ENCODE results near the gene TAX1BP1.

Gene TAX1BP1

DNA sequence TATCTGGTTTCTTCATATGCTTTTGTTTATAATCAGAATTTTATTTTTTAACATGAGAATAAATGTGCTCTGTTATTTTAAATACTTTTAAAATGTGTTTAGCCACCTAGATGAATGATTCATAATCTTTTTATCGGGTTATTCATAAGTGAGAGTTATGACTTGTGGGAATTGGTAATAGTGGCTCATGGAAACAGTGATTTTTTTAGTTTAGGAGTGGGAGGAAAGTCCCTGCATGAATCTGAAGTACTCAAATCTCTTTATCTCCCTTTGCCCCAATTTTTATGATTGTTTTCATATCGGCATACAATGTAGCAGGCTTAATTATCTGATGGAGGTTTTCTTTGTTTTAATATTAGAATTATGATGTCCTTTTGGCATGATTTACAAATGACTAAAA lies 42.9 kb downstream of the TAX1BP1 start:
- DNase-seq: no peak

DNA sequence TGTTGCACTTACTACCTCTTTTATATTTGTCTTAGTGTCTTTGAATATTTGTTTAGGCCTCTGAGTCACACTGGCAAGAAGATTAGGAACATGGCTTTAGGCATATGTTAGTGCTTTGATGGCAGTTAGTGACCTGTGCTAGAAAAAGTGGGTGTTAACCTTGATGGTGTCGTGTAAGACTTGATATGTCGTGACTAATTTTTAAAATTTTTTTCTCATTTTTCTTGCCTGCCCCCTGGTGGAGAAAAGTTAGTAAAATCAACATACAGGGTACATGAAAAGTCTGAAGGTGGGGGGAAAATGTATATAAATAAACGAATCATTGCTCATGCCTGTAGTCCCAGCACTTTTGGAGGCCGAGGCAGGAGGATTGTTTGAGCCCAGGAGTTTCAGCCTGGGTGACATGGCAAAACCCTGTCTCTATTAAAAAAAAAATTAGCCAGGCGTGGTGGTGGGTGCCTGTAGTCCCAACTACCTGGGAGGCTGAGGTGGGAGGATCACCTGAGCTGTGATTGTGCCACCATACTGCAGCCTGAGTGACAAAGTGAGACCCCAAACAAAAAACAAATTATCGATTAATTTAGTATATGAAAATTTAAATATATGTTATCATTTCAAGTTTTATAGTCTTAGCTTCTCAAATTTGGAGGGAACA lies 44.6 kb downstream of the TAX1BP1 start:
- DNase-seq: no peak

DNA sequence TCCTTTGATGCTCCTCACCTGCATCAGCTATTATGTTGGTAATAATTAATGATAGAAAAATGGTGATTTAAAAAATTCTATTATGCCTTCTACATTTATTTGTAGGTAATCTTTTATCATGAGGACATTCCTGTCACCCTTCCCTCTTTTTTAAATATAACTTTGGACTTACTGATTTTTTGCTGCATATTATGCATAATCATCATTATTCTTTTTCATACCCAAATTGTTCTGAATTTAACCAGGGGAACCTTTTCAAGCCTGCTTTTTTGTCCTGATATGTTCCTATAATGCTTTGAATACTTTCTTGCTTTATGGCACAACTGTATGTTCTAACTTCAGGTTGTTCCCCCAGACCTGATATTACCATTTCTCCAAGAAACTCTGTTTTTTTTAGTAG lies 48.5 kb downstream of the TAX1BP1 start:
- no peak for DNase-seq

DNA sequence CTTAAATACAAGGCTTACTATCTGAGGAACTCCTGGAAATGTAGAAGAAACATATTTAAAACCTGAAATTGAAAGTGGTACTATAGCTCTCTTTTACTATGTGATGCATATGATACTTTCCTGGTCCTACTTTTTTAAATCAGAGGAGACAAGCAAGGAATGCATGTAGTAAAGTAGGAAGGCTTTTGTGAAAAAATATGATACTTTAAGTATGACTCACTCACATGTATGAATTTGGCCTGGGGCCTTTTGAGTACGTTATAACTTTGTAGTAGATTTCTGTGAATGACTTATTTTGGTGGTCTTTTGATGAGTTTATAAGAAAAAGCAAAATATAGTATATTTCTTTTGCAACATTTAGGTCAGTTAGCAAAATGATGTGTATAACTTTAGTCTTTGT lies 53.8 kb downstream of the TAX1BP1 start:
- DNase-seq: no peak

DNA sequence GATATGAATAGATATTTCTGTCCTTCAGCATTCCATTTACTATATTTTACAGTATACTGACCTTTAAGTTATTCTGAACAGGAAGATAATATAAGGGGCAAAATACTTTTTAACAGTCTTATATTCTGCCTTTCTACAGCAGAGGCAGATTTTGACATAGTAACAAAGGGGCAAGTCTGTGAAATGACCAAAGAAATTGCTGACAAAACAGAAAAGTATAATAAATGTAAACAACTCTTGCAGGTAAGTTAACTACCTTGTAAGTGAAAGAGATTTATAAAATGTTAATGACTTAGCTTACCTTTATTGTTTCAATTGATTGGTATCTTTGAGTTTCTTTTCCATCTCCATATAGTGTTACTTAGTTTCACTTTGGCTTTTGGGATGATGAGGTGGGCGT lies 56.0 kb downstream of the TAX1BP1 start:
- DNase-seq: no peak

DNA sequence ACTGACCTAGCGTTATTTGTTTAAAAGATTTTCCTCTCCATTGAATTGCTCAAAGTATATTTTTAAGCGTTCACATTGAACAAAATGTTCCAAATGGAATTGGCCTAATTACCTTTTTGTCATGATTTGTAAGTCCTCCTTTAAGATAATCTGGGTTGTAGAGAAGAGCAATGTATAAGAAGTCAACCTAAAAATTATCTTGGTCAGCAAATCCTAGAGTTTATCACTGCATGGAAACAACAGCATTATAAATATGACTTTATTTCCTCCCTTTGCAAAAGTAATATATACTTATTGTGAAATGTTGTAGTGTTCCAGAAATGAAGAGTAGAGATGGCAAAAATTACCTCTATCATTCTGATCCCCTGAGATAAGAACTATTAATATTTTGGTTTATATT lies 59.2 kb downstream of the TAX1BP1 start:
- no peak for DNase-seq

DNA sequence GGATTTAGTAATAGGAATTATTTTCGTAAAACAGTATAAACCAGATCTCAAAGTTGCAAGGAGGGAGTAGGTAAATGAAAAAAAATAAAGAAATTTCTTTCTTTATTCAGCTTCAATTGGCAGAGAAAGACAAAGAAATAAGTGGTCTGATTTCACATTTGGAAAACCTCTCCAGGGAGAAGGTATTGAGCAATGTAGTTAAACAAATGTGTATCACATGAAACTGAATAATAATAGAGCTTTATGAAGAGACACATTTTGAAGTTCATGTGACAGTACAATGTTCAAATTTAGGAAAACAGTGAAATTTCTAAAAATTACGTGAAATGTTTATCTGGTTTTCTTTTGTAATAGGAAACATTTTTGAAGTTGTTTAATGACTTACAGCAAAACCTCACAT lies 63.0 kb downstream of the TAX1BP1 start:
- no peak for DNase-seq

DNA sequence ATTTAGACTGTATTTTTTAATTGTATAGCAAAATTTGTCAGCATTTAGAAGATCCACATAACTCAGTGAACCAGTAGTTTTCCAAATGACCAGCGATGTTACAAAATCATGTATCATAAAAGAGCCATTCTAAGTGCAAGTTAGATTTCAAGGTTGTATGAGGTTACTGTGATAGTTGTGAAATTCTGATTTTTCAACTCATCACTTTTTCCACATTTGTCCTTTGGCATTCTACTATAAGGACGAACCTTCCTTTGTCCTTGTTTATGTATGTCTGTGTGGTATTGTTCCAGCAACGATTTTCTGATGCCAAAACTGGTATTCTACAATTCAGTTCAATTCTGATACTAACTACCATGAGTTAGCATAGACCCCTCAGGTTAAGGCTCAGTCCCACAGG lies 64.2 kb downstream of the TAX1BP1 start:
- no peak for DNase-seq

DNA sequence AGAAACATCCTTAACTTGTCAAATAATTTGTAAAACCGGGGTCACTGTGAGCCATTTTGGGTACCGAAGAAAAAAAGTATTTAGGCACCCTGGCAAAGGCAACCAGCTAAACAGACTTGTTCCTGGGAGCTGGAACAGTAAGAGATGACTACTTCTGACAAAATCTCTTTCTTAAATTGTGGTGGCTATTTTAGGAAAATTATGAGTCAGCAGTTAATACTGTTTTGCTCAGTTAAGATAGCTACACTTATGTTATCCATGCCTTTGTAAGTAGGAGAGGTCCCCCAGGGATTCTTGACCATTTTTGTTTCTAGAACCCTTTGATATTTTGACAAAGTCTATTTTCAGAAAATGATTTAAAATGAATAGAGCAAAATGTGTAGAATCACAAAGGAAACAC lies 68.7 kb downstream of the TAX1BP1 start:
- DNase-seq: no peak

DNA sequence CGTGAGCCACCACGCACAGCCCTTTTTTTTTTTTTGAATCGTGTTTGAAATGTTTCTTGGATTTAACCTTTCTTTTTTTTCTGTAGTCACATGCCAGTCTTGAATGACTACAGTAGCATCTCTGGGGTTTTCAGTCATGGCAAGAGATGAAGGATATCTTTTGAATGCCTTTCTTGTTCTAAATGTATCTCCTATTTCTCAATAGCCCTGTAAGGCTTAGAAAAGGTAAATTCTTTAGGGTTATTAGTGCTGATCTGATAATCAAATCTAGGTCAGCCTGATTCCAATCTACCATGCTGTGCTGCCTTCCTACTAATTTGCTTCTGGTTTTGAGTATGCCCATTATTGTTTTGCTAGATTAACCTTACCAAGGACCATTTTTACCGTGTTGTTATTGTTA lies 70.2 kb downstream of the TAX1BP1 start:
- no peak for DNase-seq

DNA sequence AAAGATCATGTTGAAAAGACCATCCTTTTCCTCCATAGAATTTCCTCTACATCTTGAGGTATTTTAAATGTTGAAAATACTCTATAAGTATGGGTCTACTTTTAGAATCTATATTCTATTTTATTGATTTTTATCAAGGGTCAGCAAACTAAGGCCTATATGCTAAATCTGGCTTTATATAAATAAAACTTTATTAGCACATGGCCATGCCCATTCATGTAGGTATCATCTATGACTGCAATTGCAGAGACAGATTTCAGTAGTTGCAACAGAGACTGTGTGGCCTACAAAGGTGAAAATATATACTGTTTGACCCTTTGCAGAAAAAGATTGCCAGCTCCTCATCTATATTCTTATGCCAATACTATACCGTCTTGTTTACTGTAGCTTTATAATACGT lies 72.7 kb downstream of the TAX1BP1 start:
- DNase-seq: no peak

DNA sequence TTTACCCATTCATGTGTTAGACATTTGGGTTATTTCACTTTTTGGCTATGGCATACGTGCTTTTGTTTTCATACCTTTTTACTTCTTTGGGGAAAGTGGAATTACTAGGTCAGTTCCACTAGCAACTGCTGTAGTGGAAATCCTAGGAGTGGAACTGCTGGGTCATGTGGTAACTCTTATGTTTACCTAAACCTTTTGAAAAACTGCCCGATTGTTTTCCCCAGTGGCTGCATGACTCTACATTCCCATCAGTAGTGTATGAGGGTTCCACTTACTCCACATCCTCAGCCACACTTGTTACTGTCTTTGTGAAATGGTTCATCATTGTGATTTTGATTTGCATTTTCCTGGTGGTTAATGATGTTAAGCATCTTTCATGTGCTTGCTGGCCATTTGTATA lies 82.3 kb downstream of the TAX1BP1 start:
- DNase-seq: no peak

DNA sequence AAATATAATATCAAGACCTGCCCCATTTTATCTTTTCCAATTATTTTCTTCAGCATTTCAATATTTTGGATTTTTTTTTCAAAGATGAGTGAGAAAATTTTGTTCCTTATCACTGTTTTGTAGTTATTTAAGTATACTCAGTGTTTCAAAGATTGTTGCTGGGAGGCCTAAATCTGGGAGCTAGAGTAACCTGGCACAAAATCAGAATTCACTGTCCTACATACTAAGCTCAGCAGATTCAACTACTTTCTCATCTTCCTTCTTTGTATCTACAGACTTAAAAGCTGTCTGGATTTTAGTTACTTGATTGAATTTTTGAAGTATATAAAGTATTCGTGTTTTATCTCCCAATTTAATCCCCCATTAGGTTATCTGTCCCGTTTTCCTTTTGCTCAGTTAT lies 85.9 kb downstream of the TAX1BP1 start:
- DNase-seq: no peak

DNA sequence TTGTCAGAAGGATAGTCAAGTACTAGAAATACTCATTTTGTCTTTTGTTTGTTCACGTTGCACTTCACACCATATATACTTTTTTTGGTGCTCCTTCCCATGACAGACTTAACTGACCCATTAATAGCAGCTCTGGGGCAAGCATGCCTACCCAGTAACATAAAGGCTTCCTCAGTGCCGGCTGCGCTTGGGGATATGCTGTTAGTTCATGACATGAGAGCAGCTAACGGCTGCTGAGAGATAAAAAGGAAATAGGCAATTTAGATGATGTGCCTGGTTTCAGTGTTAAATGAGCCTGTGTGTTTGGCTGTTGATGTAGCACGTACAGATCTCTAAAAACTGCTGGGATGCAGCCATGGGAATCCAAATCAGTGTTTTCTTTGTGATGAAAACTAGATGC lies 86.4 kb downstream of the TAX1BP1 start:
- no peak for DNase-seq

DNA sequence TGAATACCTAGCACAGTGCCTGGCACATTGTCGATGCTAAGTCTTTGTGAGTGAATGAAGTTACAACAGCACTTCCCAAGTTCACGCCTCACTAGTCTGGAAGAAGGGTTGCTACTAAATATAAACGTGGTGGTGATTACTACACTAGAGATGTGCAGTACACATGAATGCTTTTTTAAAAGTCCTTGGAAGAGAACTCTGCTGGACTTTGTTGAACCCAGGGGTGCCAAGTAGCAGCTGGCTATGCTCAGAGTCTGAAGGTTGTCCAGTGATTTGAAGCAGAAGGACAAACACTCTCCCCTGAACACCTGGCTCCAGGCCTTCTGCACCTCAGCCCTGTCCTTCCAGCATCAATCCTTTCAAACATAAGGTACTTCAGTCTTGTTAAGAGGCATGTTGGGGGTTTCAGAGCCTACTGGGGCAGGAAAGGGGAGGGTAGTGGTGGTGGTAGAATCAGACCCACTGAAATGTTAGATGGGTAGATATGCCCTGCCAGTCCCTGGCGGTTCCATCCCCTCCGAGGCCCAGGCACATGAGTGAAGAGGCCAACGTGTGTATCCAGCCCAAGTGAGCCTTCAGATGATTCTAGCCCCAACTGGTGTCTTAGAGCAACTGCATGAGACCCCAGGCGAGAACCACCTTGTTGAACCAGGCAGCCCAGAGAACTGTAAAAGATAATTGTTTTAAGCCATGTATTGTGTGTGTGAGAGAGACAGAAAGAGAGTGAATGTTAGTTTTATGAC lies 94.4 kb downstream of the TAX1BP1 start:
- DNase-seq: no peak

DNA sequence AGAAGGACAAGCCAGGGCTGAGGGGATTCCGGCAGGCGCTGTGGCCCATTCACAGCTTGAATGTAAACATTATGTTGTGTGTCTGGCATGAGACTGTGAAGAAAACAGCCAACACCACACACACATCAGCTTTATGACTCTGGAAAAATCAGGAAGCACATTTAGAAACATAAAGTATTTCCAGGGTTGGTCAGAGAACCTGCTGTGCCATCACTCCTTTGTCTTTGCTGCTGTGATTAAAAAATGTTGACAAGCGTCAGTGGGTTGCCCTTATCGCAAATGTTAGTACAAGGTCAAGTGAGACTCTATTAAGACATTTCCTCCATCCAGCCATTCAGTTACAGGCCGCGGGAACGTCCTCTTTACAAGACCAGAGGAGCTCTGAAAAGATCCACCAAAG lies 95.4 kb downstream of the TAX1BP1 start:
- no peak for DNase-seq

DNA sequence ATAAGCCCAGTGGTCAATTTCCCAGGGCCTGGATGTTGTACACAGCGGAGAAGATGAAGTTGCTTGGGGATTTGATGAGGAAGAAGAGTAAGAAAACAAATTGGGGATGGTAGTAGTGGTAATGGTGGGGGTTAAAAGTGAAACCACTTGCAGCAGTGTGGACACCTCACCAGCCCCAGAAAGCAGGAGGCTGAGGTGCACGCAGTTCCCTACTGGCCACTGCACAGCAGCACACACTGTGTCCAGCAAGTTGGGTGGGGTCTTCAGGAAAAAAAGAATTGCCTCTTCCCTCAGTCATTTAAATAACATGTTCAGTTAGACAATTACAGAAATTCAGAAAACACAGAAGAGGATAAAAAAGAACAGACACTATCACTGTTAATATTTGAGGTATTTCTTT lies 96.6 kb downstream of the TAX1BP1 start:
- DNase-seq: no peak

DNA sequence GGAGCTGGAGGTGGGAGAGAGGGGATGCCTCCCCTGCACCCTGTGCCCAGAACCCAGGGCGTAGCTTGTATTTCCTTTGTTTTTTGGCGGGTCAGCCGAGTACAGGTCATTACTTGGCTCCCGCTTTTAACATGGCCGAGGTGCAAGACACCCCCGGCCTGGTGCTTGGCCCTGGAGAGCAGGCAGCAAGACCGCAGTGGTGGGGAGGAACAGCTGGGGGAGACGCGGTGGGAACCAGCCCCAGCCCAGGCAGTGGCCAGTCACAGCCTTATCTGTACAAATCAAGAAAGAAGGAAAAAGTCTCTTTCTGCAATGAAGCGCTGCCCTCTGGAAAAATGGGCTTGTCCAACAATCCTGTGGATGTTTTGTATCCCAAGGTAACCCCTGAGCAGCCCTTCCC lies 99.1 kb downstream of the TAX1BP1 start:
- no peak for DNase-seq

DNA sequence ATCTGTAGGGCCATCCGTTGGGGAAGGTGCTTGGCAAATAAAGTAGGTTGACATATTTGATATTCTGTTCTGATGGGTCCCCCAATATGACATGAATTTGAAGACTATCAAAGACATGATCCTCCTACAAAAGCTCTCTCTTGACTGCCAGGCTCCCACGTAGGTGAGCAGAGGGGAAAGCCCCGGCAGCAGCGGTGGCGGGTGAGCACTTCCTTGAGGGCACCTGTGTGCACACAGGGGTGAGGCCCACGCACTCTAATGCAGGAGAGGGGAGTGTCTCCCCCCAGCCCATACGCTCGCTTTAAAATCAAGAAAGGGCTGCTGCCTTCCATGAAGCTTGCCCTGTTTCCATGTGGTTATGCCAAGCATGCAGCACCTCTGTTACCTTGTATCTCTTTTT lies 100.4 kb downstream of the TAX1BP1 start:
- DNase-seq: peak; percentile 37 to 49

DNA sequence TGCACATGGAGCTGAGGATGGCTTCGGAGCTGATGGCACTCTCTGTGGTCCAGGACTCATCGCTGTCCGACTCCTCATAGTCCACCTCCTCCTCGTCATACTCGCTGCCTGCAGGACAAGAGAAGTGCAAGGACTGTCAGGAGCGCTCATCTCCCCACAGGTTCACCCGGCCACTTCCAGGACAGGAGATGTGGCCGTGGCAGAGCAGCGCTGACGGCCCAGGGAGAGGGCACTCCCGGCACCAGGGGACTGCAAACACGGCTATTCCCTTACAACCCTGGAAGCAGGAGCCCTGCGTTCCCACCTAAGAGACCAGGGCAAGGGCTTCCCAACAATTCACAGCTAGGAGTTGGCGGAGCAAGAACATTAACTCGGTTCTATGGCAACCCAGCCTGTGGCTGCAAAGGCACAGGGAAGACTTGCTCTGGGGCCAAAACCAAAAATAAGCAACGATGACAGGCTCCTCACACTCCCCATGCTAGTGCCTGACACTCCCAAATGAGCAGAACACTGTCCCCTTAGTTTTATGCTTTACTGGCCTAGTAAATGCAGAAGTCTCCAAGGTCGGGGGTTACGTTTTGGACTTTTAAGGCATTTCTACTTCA lies 100.9 kb downstream of the TAX1BP1 start:
- no peak for DNase-seq

DNA sequence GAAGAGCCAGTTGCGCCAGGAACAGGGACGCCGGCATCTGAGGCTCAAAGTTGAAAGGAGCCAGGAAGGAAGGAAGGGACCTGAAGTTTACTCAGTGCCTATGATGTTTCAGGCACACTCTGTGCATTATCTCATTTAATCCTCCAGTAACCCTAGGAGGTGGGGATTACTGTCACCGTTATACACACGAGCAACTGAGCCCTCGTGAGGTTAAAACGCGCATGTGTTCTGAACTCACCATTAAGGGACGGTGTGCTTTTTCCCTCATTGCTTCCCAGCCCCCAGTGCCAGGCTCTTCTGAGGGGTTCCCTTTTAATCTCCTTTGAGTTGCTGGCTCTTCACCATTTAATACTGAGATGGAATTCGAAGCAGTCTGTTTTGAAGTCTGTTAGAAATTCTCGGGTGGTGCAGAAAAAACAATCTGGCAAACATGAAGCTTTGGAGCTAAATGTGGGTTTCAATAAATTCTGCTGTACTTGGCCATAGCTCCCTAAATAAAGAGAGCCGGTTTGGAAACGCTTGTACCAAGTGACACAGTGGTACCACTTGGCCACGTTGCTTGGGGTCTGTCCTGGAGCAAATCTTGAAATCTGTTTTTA lies 102.2 kb downstream of the TAX1BP1 start:
- DNase-seq: no peak

DNA sequence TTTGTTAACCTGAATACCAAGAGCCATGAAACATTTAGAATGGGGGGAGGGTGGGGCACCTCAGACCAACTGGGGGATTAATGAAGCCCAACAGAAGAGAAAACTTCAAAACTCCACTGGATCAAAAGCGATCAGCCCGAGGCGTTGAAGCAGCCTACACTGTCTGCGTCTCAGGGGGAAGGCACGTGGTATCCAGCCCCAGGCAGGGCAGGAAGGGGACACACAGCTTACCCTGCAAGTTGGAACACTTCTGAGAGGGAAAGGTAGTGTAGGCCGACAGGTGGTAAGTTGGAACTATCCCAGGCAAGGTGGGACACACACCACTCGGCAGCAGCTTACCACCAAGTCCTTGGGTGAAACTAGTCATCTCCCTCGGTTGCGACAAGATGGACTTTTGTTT lies 102.9 kb downstream of the TAX1BP1 start:
- DNase-seq: no peak

DNA sequence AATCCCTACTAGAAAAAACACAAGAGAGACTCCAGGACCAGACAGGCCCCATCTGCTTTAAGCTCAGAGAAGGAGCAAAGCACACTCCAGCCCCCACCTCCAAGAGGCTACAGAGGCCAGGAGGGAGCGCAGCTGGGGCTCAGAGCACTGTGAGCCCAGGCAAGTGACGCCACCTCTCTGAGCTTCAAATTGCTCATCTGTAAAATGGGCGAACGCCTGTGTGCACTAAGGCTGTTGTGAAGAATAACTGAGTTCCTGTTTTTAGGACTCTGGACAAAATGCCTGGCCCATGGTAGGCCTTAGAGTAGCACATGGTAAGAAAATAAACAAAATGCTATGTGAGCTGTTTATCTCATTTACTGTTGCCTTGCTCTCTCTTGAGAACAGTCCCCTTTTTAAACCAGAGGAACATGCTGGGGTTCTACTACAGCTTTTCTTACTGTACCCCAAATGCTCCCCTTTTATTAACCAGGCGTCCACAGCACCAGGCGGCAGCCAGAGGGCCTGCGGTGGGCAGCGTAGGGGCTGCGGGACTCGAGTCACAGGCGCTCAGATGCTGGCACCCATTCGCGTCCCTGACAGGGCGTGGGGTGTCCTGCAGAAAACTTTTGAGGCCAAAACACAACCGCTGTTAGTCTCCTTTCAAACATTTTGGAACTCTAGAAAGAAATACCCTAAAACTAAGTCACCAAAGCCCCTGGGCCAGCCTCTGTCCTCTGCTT lies 103.8 kb downstream of the TAX1BP1 start:
- DNase-seq: no peak

DNA sequence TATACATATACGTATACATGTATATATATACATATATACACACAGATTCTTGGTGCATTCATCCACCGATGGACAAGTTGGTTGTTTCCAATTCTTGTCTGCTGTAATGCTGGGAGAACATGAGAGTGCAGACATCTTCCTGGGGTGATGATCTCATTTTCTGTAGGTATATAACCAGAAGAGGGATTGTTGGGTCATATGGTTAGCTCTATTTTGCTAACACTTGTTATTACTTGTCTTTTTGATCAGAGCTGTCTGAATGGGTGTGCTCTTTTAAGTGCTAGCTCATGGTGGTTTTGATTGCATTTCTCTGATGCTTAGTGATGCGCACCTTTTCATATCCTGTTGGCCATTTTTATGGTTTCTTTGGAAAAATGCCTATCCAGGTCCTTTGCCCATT lies 106.4 kb downstream of the TAX1BP1 start:
- no peak for DNase-seq
